ENCODE data around the gene STK38.
A peak's percentile ranks its signal among the peaks of the same experiment; 100 is the strongest.
"Not testable (repeated sequence)": the region's sequence is repeated elsewhere in the genome, so short reads cannot be mapped to it uniquely, and the experiment has no call there.

STK38 gene

DNA sequence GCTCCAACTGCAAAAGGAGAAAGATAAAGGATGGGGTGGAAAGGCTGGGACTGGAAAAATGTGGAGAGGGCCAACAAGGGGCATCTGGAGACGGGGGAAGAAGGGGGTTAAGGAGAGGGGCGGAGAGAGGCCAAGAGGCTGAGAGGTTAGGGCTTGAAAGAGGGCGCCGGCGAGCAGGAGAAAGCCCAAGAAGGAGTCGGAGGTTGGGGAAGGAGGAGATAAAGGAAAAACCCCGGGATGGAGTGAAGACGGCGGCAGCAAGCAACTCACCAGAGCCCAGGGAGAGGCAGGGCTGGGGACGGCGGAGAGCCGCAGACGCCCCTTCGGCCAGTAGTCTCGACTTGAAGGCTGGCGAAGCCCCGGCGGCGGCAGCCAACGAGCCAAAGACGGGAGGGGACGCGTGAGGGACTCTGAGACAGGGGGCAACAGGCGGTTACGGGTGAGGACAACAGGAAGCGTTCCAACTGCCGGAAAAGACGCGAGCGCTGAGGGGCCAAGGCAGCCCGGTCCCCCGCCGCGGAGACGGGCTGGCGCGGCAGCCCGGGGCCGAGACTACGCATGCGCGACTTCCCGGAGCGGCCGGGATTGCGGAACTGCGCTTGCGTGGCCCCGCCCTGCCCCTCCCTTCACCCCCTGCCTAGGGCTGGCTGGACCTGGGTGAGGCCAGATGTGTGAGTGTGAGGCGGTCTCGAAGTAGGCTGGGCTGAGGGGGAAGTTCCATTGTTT, at the start of gene STK38:
Gene STK38 (minus strand): TSS at position 560 of the 726 bp plus-strand sequence. CDS start 7,277 bp downstream, outside the sequence.
- H3K36me3 ChIP-seq (ENCODE audit: control insufficient read depth in 2 of 2, insufficient read depth in 2 of 2, low read length in 2 of 2) = no peaks in the 10 kb centered on the region
- H3K9me3 ChIP-seq (ENCODE audit: control insufficient read depth in 2 of 2, low read length in 2 of 2) = no peaks in the 10 kb centered on the region
- H3K27me3 ChIP-seq (ENCODE audit: control insufficient read depth in 2 of 2, insufficient read depth in 2 of 2, low read length in 2 of 2) = no peaks in the 10 kb centered on the region
- peak within 1 kb of the TSS; percentile 91 to 98 for H3K4me3 ChIP-seq (ENCODE audit: low read length in 2 of 2)
- peak within 1 kb of the TSS; percentile 100 for H3K9ac ChIP-seq (ENCODE audit: low read depth in 1 of 2, low read length in 2 of 2)
- peak within 1 kb of the TSS; percentile 97 to 98 for H3K27ac ChIP-seq (ENCODE audit: low read depth in 2 of 2, low read length in 2 of 2)
- peaks cover 12 to 25% of the 10 kb centered on the region in 2 donors for H3K4me1 ChIP-seq (ENCODE audit: control insufficient read depth in 2 of 2, insufficient read depth in 2 of 2, low read length in 2 of 2)

- Histone ChIP-seq H3K27ac (ENCODE audit: low read depth in 2 of 2, low read length in 2 of 2) (peak overlapping the region; percentile 99), H3K9me3 (ENCODE audit: control insufficient read depth in 2 of 2, low read length in 2 of 2) (no peaks in the 10 kb centered on the region), H3K4me3 (ENCODE audit: low read length in 2 of 2) (peak overlapping the region; percentile 83 to 84), H3K27me3 (ENCODE audit: control insufficient read depth in 2 of 2, insufficient read depth in 2 of 2, low read length in 2 of 2) (no peaks in the 10 kb centered on the region), H3K9ac (ENCODE audit: low read depth in 1 of 2, low read length in 2 of 2) (peak overlapping the region; percentile 44 to 99), H3K36me3 (ENCODE audit: control insufficient read depth in 2 of 2, insufficient read depth in 2 of 2, low read length in 2 of 2) (peaks cover 46% of the 10 kb centered on the region in 2 donors), H3K4me1 (ENCODE audit: control insufficient read depth in 2 of 2, insufficient read depth in 2 of 2, low read length in 2 of 2) (peaks cover 44% of the 10 kb centered on the region in 2 donors)
Measured at GRCh38 chr6:36596356-36596755, 49.1 kb upstream of the STK38 start.

DNA sequence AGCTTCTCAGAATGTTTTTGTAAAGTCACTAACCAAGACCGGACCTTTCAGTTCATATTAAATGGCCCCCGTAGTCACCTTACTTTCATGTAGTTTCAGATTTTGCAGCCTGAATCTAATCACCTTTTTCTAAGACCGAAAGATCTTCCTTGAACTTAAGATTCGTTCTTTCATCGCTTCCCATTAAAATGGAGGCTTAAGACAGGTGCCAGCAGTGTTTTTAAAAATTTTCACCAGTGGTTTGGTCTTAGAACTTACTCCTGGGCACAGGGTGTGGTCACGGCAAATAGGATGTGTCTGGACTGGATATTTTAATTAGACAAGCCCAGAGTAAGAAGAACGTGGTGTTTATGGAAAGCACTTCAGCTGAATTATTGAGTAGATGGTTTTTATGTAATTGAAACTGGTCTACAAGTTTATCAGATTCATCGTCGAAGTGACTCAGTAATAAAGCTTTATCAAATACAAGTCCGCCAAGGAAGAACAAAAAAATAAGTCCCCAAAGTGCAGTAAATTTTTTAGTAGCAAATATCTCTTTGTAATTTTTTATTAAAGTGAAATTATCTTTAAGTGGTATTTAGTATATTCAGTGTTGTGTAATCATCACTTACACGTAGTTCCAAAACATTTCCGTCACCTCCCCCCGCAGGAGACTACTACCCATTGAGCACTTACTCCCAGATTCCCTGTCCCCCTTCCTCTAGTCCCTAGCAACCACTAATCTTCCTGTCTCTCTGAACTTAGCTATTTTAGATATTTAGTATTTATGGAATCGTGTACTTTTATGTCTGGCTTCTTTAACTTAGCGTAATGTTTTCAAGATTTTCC, 47.8 kb upstream of the STK38 start:
- Histone ChIP-seq H3K9me3 (ENCODE audit: control insufficient read depth in 2 of 2, low read length in 2 of 2) (no peaks in the 10 kb centered on the region), H3K9ac (ENCODE audit: low read depth in 1 of 2, low read length in 2 of 2) (peak overlapping the region; percentile 99 to 100), H3K4me3 (ENCODE audit: low read length in 2 of 2) (peak overlapping the region; percentile 83 to 84), H3K36me3 (ENCODE audit: control insufficient read depth in 2 of 2, insufficient read depth in 2 of 2, low read length in 2 of 2) (peaks cover 33% of the 10 kb centered on the region in 2 donors), H3K27me3 (ENCODE audit: control insufficient read depth in 2 of 2, insufficient read depth in 2 of 2, low read length in 2 of 2) (no peaks in the 10 kb centered on the region), H3K27ac (ENCODE audit: low read depth in 2 of 2, low read length in 2 of 2) (peak overlapping the region; percentile 99), H3K4me1 (ENCODE audit: control insufficient read depth in 2 of 2, insufficient read depth in 2 of 2, low read length in 2 of 2) (peaks cover 38 to 40% of the 10 kb centered on the region in 2 donors)

- Histone ChIP-seq H3K36me3 (ENCODE audit: control insufficient read depth in 2 of 2, insufficient read depth in 2 of 2, low read length in 2 of 2) (peaks cover 24 to 25% of the 10 kb centered on the region in 2 donors), H3K4me1 (ENCODE audit: control insufficient read depth in 2 of 2, insufficient read depth in 2 of 2, low read length in 2 of 2) (peaks cover 31 to 32% of the 10 kb centered on the region in 2 donors), H3K4me3 (ENCODE audit: low read length in 2 of 2) (peak within 1 kb of the TSS; percentile 83 to 84), H3K27ac (ENCODE audit: low read depth in 2 of 2, low read length in 2 of 2) (peak within 1 kb of the TSS; percentile 99), H3K27me3 (ENCODE audit: control insufficient read depth in 2 of 2, insufficient read depth in 2 of 2, low read length in 2 of 2) (no peaks in the 10 kb centered on the region), H3K9me3 (ENCODE audit: control insufficient read depth in 2 of 2, low read length in 2 of 2) (no peaks in the 10 kb centered on the region), H3K9ac (ENCODE audit: low read depth in 1 of 2, low read length in 2 of 2) (peak within 1 kb of the TSS; percentile 99 to 100)
Measured at GRCh38 chr6:36594029-36594815, 46.9 kb upstream of the STK38 start, which contains the start of gene SRSF3. SRSF3 (plus strand) TSS chr6:36594362; CDS start chr6:36596763, 2,401 bp downstream.

DNA sequence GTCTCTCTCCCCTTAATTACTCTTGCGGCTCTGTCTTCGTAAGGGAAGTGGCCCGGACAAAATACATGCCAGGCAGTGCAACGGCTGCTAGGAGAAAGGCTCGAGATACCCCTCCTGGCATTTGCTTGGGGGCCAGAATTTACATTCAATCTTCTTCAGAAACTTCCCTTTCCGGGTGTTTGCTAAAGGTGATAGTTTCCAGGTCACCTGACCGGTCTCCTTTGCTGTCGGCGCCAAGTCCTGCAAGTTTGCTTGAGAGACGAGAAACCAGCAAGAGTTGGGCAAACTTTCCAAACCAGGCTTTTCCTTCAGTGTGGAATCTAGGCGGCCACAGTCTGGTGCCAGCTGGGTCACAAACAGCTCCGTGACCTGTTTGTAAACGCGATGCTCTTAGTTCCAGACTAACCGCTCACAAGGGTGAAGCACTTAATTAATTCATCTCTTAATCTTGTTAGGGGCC, 46.3 kb upstream of the STK38 start:
- no peaks in the 10 kb centered on the region for H3K9me3 ChIP-seq (ENCODE audit: control insufficient read depth in 2 of 2, low read length in 2 of 2)
- peak overlapping the region; percentile 99 for H3K27ac ChIP-seq (ENCODE audit: low read depth in 2 of 2, low read length in 2 of 2)
- H3K4me3 ChIP-seq (ENCODE audit: low read length in 2 of 2) = peak overlapping the region; percentile 83 to 84
- peaks cover 24 to 26% of the 10 kb centered on the region in 2 donors for H3K4me1 ChIP-seq (ENCODE audit: control insufficient read depth in 2 of 2, insufficient read depth in 2 of 2, low read length in 2 of 2)
- H3K9ac ChIP-seq (ENCODE audit: low read depth in 1 of 2, low read length in 2 of 2) = peak overlapping the region; percentile 99 to 100
- no peaks in the 10 kb centered on the region for H3K27me3 ChIP-seq (ENCODE audit: control insufficient read depth in 2 of 2, insufficient read depth in 2 of 2, low read length in 2 of 2)
- peaks cover 18% of the 10 kb centered on the region in 2 donors for H3K36me3 ChIP-seq (ENCODE audit: control insufficient read depth in 2 of 2, insufficient read depth in 2 of 2, low read length in 2 of 2)

- no peaks in the 10 kb centered on the region for H3K27me3 ChIP-seq (ENCODE audit: control insufficient read depth in 2 of 2, insufficient read depth in 2 of 2, low read length in 2 of 2)
- peaks cover 14 to 17% of the 10 kb centered on the region in 2 donors for H3K4me1 ChIP-seq (ENCODE audit: control insufficient read depth in 2 of 2, insufficient read depth in 2 of 2, low read length in 2 of 2)
- peaks cover 6 to 7% of the 10 kb centered on the region in 2 donors for H3K36me3 ChIP-seq (ENCODE audit: control insufficient read depth in 2 of 2, insufficient read depth in 2 of 2, low read length in 2 of 2)
- H3K4me3 ChIP-seq (ENCODE audit: low read length in 2 of 2) = no peak overlapping the region
- no peak overlapping the region for H3K9ac ChIP-seq (ENCODE audit: low read depth in 1 of 2, low read length in 2 of 2)
- no peaks in the 10 kb centered on the region for H3K9me3 ChIP-seq (ENCODE audit: control insufficient read depth in 2 of 2, low read length in 2 of 2)
- H3K27ac ChIP-seq (ENCODE audit: low read depth in 2 of 2, low read length in 2 of 2) = peak overlapping the region; percentile 5 to 32
Measured at GRCh38 chr6:36592221-36592655, 45.0 kb upstream of the STK38 start.

GRCh38 chr6:36590237-36590636, 43.0 kb upstream of the STK38 start:
- Histone ChIP-seq H3K27me3 (ENCODE audit: control insufficient read depth in 2 of 2, insufficient read depth in 2 of 2, low read length in 2 of 2) (no peaks in the 10 kb centered on the region), H3K36me3 (ENCODE audit: control insufficient read depth in 2 of 2, insufficient read depth in 2 of 2, low read length in 2 of 2) (no peaks in the 10 kb centered on the region), H3K4me3 (ENCODE audit: low read length in 2 of 2) (no peak overlapping the region), H3K9ac (ENCODE audit: low read depth in 1 of 2, low read length in 2 of 2) (no peak overlapping the region), H3K27ac (ENCODE audit: low read depth in 2 of 2, low read length in 2 of 2) (no peak overlapping the region), H3K9me3 (ENCODE audit: control insufficient read depth in 2 of 2, low read length in 2 of 2) (no peaks in the 10 kb centered on the region), H3K4me1 (ENCODE audit: control insufficient read depth in 2 of 2, insufficient read depth in 2 of 2, low read length in 2 of 2) (peaks cover 7% of the 10 kb centered on the region in 2 donors)

GRCh38 chr6:36589025-36589400, 41.7 kb upstream of the STK38 start:
- not testable (repeated sequence) for H3K9ac ChIP-seq (ENCODE audit: low read depth in 1 of 2, low read length in 2 of 2); H3K36me3 ChIP-seq (ENCODE audit: control insufficient read depth in 2 of 2, insufficient read depth in 2 of 2, low read length in 2 of 2); H3K27ac ChIP-seq (ENCODE audit: low read depth in 2 of 2, low read length in 2 of 2)

GRCh38 chr6:36586606-36587005, 39.3 kb upstream of the STK38 start:
- Histone ChIP-seq H3K36me3 (ENCODE audit: control insufficient read depth in 2 of 2, insufficient read depth in 2 of 2, low read length in 2 of 2) (no peaks in the 10 kb centered on the region), H3K9me3 (ENCODE audit: control insufficient read depth in 2 of 2, low read length in 2 of 2) (no peaks in the 10 kb centered on the region), H3K4me3 (ENCODE audit: low read length in 2 of 2) (no peak overlapping the region), H3K9ac (ENCODE audit: low read depth in 1 of 2, low read length in 2 of 2) (no peak overlapping the region), H3K4me1 (ENCODE audit: control insufficient read depth in 2 of 2, insufficient read depth in 2 of 2, low read length in 2 of 2) (no peaks in the 10 kb centered on the region), H3K27ac (ENCODE audit: low read depth in 2 of 2, low read length in 2 of 2) (no peak overlapping the region), H3K27me3 (ENCODE audit: control insufficient read depth in 2 of 2, insufficient read depth in 2 of 2, low read length in 2 of 2) (no peaks in the 10 kb centered on the region)

More at GRCh38 chr6:36589025-36589400, 41.7 kb upstream of the STK38 start:
- H3K4me1 ChIP-seq (ENCODE audit: control insufficient read depth in 2 of 2, insufficient read depth in 2 of 2, low read length in 2 of 2); H3K9me3 ChIP-seq (ENCODE audit: control insufficient read depth in 2 of 2, low read length in 2 of 2); H3K4me3 ChIP-seq (ENCODE audit: low read length in 2 of 2); H3K27me3 ChIP-seq (ENCODE audit: control insufficient read depth in 2 of 2, insufficient read depth in 2 of 2, low read length in 2 of 2): not testable (repeated sequence)
